Ovary (tissue), 3 donors: Measurements from ENCODE around the gene NPIPB9.
"Not testable (repeated sequence)": the region's sequence is repeated elsewhere in the genome, so short reads cannot be mapped to it uniquely, and the experiment has no call there.

Source experiments
- EP300 ChIP-seq: sonication (generic); formaldehyde crosslinking; IDR thresholded peaks from one replicate; pipeline ENCODE4 v1.6.1; 2017; ENCODE audit warnings: antibody characterized with exemption
- POLR2A ChIP-seq: fragments of 450-650 bp; IDR thresholded peaks from one replicate; pipeline ENCODE4 v1.6.1; 2017; ENCODE audit warnings: antibody characterized with exemption, mild to moderate bottlenecking, moderate library complexity
- TF ChIP-seq, protein P1 (sequence below), 3 donors: fragments of 450-650 bp in 2 of 3; fragments of 200-600 bp in 1 of 3; IDR thresholded peaks; one replicate each; pipeline versions ENCODE4 v1.5.1 to v1.8.0; 2016 to 2022; ENCODE audit warnings: antibody characterized with exemption in 3 of 3, mild to moderate bottlenecking in 1 of 3
- donor health status: DM: no; HTN: no; CAD: no.

- TF ChIP-seq POLR2A, EP300: not testable (repeated sequence)
- TF ChIP-seq, protein P1, sequence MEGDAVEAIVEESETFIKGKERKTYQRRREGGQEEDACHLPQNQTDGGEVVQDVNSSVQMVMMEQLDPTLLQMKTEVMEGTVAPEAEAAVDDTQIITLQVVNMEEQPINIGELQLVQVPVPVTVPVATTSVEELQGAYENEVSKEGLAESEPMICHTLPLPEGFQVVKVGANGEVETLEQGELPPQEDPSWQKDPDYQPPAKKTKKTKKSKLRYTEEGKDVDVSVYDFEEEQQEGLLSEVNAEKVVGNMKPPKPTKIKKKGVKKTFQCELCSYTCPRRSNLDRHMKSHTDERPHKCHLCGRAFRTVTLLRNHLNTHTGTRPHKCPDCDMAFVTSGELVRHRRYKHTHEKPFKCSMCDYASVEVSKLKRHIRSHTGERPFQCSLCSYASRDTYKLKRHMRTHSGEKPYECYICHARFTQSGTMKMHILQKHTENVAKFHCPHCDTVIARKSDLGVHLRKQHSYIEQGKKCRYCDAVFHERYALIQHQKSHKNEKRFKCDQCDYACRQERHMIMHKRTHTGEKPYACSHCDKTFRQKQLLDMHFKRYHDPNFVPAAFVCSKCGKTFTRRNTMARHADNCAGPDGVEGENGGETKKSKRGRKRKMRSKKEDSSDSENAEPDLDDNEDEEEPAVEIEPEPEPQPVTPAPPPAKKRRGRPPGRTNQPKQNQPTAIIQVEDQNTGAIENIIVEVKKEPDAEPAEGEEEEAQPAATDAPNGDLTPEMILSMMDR (IDR thresholded peaks at IDR 0.05): not testable (repeated sequence)
These were observed 11.0 kb upstream of the NPIPB9 start for GRCh38 chr16:28740631-28741030.
